Measurements from ENCODE around the gene ZNF544. TPM values are rescaled to one million over a fixed set of nuclear protein-coding genes. Genes with fewer than 3 reads are reported as not detected.

Gene ZNF544
- 28.9 TPM for total RNA-seq

- DNase-seq (ENCODE audit: low spot score), result peak; percentile 79
- intact Hi-C loops (cut with DNase I), result no loop called here
These were observed at the start of gene ZNF544 for GRCh38 chr19:58228585-58229254. Gene ZNF544 (plus strand): TSS chr19:58228914. CDS start chr19:58244024, 15,110 bp downstream.

DNA sequence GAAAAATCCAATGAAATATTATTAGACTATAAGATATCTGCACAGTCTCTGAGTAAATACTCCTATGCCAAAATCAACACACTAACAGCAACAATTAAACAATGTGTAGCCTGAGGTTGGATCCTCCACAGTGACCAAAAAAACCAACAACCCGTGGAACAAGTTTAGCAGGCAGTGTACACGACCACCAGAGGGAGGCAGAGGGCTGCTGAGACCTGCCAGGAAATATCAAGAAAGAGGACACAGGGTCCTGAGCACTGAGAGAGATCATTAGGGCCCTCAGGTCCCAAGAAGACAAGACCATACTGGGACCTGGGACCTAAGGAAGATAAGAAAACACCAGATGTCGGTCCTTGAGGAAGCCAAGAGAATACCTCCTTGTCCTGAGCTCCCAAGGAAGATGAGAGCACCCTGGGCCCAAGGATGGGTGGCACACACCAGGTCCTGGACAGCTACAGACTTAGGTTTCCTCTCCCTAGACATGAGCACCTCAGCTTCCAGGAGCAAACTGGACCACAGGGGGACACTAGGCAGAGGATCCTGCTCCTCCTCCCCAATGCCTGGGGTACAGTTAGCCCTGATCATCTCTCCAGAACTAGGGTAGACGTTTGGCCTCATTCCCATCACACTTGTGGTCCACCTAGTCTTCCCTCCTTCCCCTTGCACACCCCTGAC lies 46.7 kb upstream of the ZNF544 start:
- intact Hi-C loops (cut with DNase I), result no loop called here
- no peak for ATAC-seq
- DNase-seq (ENCODE audit: low spot score), result no peak

More at GRCh38 chr19:58228585-58229254, at the start of gene ZNF544:
- peak; percentile 94 for ATAC-seq

DNA sequence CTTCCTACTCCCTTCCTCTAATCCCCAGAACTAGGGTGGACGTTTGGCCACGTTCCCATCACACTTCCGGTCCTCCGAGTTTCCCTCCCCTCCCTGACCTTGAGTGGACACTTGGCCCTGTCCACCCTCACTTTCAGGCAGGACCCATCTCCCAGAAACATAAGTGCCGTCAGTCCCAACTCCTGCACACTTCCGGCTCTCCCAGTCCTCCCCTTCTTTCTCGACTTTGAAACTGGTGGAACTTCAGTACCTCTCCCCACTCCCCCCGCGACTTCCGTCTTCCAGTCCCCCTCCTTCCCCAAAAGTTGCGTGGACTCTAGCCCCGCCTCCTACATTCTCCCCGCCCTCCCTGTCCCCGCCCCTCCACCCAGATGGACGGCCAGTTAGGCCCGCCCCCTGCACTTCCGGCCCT lies 46.1 kb upstream of the ZNF544 start:
- intact Hi-C loops (cut with DNase I), result no loop called here
- ATAC-seq, result peak; percentile 97

GRCh38 chr19:58182989-58183816 lies 45.5 kb upstream of the ZNF544 start, which contains the start of gene ZNF274:
Gene ZNF274 (plus strand): TSS chr19:58183061. CDS start chr19:58183966, 905 bp downstream.
- peak; percentile 95 for DNase-seq (ENCODE audit: low spot score)
- peak; percentile 98 for ATAC-seq
- intact Hi-C loops (cut with DNase I), result no loop called here

More for the DNA sequence above, 46.1 kb upstream of the ZNF544 start:
- no peak for DNase-seq (ENCODE audit: low spot score)

DNA sequence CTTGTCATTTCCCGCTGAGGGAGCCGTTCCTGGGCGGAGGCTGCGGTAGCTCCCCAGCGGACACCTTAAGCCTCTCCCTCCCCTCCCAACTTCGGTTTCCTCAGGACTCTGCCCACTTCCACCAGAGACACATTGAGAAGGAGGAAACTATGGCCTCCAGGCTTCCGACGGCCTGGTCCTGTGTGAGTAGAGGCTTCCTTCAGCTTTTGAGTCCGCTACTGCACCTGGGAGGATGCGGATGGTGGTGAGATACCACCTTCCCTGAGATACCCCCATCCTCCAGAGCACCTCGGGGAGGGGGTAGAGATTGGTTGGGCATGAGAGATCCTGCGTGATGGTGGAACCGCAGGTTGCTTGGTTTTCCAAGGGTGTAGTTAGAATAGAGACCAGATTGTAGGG lies 44.9 kb upstream of the ZNF544 start:
- no peak for ATAC-seq
- intact Hi-C loops (cut with DNase I), result no loop called here
- no peak for DNase-seq (ENCODE audit: low spot score)

GRCh38 chr19:58196901-58197616 lies 31.7 kb upstream of the ZNF544 start:
- ATAC-seq (no peak), DNase-seq (ENCODE audit: low spot score) (no peak)
- intact Hi-C loops (cut with DNase I), result no loop called here

DNA sequence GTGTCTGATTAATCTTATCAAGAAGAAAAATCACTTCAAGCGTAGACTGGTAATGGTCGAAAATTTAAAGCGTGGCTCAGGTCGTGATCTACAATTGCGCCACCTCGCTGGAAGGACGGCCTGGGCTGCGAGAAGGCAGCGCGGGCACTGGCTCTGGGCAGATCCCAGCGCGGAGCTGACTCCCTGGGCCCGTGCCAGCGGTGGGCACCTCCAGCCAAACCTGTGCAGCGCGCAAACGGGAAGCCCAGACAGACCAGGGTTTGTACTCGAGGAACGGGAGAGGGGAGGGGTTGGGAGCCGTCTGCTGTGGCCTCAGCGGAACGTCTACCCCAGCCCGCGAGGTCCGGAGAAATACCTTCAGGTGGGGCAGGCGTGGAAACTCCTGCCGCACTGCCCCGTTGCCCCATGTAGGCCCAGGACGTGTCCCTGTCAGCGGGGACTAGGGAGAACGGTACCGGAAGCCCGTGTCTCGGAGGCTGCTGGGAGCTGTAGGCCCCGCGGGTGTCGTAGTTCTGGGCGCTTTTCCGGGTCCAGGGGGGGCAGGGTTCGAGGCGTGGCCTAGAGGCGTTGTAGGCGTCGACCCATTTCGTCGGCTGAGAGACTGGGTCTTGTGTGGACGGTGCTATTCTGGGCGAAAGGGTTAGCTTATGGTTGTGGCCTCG lies 24.8 kb upstream of the ZNF544 start:
- no peak for DNase-seq (ENCODE audit: low spot score)
- intact Hi-C loops (cut with DNase I), result no loop called here
- no peak for ATAC-seq

- ATAC-seq (no peak), DNase-seq (ENCODE audit: low spot score) (no peak)
- intact Hi-C loops (cut with DNase I), result no loop called here
These were observed 24.1 kb upstream of the ZNF544 start for GRCh38 chr19:58204566-58204965.

DNA sequence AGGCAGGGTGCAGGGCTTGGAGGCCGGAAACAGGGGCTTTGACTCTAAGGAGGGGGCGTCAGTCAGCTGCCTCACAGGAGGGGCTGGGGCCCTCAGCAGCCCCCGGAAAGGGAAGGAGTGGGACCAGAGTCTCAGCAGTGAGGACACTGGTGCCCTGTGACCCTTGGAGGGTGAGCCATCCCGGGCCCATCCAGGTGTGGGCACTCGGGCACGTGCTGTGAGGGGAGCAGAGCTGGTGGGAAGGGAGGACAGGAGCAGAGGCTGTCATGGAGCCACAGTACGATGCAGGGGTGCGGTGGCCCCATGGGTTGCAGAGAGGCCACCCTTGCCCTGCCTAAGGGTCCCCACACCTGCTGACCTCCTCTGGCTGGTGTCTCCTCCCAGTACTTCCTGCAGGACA lies 19.1 kb upstream of the ZNF544 start:
- intact Hi-C loops (cut with DNase I), result no loop called here

GRCh38 chr19:58212336-58213074 lies 16.2 kb upstream of the ZNF544 start:
- intact Hi-C loops (cut with DNase I), result no loop called here
- no peak for DNase-seq (ENCODE audit: low spot score)

More for the DNA sequence above, 19.1 kb upstream of the ZNF544 start:
- DNase-seq (ENCODE audit: low spot score), result no peak
- ATAC-seq, result no peak

DNA sequence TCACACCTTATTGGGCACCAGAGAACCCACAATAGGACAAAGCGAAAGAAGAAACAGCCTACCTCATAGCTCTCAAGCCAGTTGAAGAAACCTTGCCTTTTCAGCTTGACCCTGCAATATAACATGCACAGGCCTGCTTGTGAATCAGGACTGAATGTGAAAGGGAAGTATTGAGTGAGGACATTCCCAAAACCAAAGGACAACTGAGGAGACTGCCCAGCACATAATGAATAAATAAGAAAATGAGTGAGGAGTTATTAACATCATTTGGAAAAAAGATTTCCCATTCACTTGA lies 15.7 kb upstream of the ZNF544 start:
- intact Hi-C loops (cut with DNase I), result no loop called here
- DNase-seq (ENCODE audit: low spot score) (no peak), ATAC-seq (no peak)

More at GRCh38 chr19:58212336-58213074, 16.2 kb upstream of the ZNF544 start:
- ATAC-seq, result no peak

DNA sequence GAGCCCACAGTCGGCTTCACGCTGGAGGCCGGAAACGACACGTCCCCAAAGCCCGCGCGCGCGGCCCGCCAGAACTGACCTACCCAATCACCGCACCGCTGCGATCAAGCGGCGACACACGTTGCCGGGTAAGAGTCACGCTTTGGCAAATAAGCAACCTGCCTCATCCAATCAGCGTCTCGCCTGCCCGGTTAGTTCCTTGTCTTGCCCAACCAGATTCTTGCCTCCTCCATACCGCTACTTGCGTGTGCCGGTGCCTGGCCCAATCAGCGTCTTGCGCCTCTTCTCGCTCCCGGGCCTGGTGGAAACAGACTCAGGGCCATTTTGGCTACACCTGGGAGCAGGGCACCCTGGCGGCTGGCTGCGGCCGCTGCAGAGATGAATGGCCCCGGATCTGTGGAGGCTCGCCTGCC lies 11.6 kb upstream of the ZNF544 start:
- no peak for ATAC-seq
- intact Hi-C loops (cut with DNase I), result no loop called here
- no peak for DNase-seq (ENCODE audit: low spot score)

DNA sequence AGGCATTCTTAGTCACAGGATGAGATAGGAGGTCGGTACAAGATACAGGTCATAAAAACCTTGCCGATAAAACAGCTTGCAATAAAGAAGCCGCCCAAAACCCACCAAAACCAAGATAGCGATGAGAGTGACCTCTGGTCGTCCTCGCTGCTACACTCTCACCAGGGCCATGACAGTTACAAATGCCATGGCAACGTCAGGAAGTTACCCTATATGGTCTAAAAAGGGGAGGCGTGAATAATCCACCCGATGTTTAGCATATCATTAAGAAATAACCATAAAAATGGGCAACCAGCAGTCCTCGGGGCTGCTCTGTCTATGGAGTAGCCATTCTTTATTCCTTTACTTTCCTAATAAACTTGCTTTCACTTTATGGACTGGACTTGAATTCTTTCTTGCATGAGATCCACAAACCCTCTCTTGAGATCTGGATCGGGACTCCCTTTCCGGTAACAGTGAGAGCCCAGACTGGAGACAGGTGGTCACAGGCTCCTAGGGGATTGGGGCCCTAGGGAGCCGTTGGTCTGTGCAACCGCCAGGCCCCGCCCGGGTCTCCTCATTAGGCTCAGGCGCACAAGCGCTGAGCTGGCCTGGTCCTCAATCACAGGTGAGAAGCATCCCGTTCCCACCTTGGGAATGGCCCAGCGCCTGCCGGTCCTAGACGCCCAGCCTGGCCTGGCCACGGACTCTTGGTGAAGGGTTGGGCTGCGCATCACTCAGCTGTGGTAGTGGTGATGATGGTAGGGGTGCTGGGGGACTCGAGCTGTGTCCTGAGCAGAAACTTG lies 10.9 kb upstream of the ZNF544 start:
- ATAC-seq, result no peak
- intact Hi-C loops (cut with DNase I), result no loop called here
- no peak for DNase-seq (ENCODE audit: low spot score)

- ATAC-seq (no peak), DNase-seq (ENCODE audit: low spot score) (no peak)
- intact Hi-C loops (cut with DNase I), result no loop called here
These were observed 9.8 kb upstream of the ZNF544 start for GRCh38 chr19:58218899-58219298.

DNA sequence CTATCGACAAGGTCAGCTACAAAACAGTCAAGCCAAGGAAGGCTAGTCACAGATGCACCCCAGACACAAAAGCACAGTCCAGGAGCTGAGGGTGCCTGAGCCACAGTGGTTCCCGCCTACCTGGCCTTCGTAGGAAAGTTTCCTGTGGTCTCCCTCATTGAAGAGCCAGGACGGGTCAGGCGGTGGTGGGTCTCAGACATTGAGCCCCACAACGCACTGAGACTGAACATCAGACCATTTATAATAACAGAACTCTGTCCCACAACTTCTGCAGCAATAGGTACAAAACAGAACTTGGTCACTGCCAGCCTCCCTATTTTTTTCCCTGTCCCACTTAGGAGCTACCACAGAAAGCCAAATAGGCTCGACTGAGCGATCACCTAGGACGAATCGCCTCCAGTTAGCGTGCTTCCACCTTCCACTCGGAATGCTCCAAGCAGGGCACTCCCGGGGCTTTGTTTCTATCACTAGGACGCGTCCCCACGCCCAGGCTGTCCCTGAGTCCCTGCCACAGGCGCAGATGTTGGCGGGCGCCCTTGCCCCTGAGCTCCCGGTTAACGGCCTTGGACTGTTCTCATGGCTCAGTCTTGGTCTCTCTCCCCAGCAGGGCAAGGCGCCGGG lies 640 bp upstream of the ZNF544 start:
- intact Hi-C loops (cut with DNase I), result no loop called here
- ATAC-seq, result peak; percentile 45

GRCh38 chr19:58229255-58229639 lies 533 bp downstream of the ZNF544 start:
- DNase-seq (ENCODE audit: low spot score) (no peak), ATAC-seq (no peak)
- intact Hi-C loops (cut with DNase I), result no loop called here

More for the DNA sequence above, 640 bp upstream of the ZNF544 start:
- DNase-seq (ENCODE audit: low spot score), result no peak

DNA sequence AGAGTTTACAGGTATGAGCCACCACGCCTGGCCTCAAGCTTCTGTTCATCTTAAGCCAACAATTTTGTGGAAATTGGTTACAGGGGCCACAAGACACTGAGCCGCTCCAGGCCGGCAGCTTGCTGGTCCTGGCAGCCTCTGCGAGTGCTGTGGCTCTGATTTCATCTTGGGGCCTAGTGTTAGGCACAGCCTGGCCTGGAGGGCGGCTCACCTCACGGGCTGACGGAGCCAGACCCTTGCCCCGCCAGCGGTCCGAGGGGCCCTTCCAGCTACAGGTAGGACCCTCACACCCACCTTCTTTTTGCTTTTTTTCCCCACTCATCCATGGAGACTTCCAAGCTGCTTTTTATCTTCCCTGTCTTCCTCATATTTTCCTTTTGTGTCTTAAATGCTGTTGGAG lies 8.6 kb downstream of the ZNF544 start:
- no peak for DNase-seq (ENCODE audit: low spot score)
- intact Hi-C loops (cut with DNase I), result no loop called here
- ATAC-seq, result no peak
